ENCODE results near the gene BAIAP2L1. TPM values are rescaled to one million over a fixed set of nuclear protein-coding genes. Genes with fewer than 3 reads are reported as not detected.

BAIAP2L1 gene
- total and polyA plus RNA-seq, 2 donors, result 3.7 to 4.9 TPM

- Histone ChIP-seq H3K4me3 (ENCODE audit: low read depth, low read length) (peak overlapping the region; percentile 7), H3K4me1 (ENCODE audit: insufficient read depth) (no peaks in the 10 kb centered on the region)
These were observed 115.5 kb downstream of the BAIAP2L1 start for GRCh38 chr7:98285157-98286092.

GRCh38 chr7:98284335-98285036 is 116.4 kb downstream of the BAIAP2L1 start:
- 23% methylated on average over 20 of the region's 20 CpGs for WGBS
- H3K36me3 ChIP-seq (ENCODE audit: insufficient read depth), result no peaks in the 10 kb centered on the region
- no peak for DNase-seq (ENCODE audit: extremely low spot score)
- H3K27ac ChIP-seq (ENCODE audit: low read depth), result peak overlapping the region; percentile 72
- no peaks in the 10 kb centered on the region for H3K4me1 ChIP-seq (ENCODE audit: insufficient read depth)
- H3K4me3 ChIP-seq (ENCODE audit: low read depth, low read length), result peak overlapping the region; percentile 94

More at GRCh38 chr7:98285157-98286092, 115.5 kb downstream of the BAIAP2L1 start:
- DNase-seq (ENCODE audit: extremely low spot score), result no peak
- Histone ChIP-seq H3K36me3 (ENCODE audit: insufficient read depth) (no peaks in the 10 kb centered on the region), H3K27ac (ENCODE audit: low read depth) (peak overlapping the region; percentile 72)
- 81% methylated on average over 21 of the region's 21 CpGs for WGBS

GRCh38 chr7:98283887-98284222 is 117.0 kb downstream of the BAIAP2L1 start:
- H3K4me3 ChIP-seq (ENCODE audit: low read depth, low read length), result peak overlapping the region; percentile 94
- no peaks in the 10 kb centered on the region for H3K36me3 ChIP-seq (ENCODE audit: insufficient read depth)
- no peak overlapping the region for H3K27ac ChIP-seq (ENCODE audit: low read depth)
- 68% methylated on average over 8 of the region's 8 CpGs for WGBS
- no peak for DNase-seq (ENCODE audit: extremely low spot score)
- H3K4me1 ChIP-seq (ENCODE audit: insufficient read depth), result no peaks in the 10 kb centered on the region

- Histone ChIP-seq H3K4me3 (ENCODE audit: low read depth, low read length) (peak overlapping the region; percentile 94), H3K36me3 (ENCODE audit: insufficient read depth) (no peaks in the 10 kb centered on the region), H3K4me1 (ENCODE audit: insufficient read depth) (no peaks in the 10 kb centered on the region), H3K27ac (ENCODE audit: low read depth) (no peak overlapping the region)
- WGBS, result 60% methylated on average over 19 of the region's 19 CpGs
- DNase-seq (ENCODE audit: extremely low spot score), result no peak
These were observed 117.6 kb downstream of the BAIAP2L1 start for GRCh38 chr7:98283127-98283886.

- DNase-seq (ENCODE audit: extremely low spot score), result no peak
- 36% methylated on average over 16 of the region's 16 CpGs for WGBS
- Histone ChIP-seq H3K36me3 (ENCODE audit: insufficient read depth) (no peaks in the 10 kb centered on the region), H3K27ac (ENCODE audit: low read depth) (peak overlapping the region; percentile 69), H3K4me1 (ENCODE audit: insufficient read depth) (no peaks in the 10 kb centered on the region), H3K4me3 (ENCODE audit: low read depth, low read length) (peak overlapping the region; percentile 94)
These were observed 118.2 kb downstream of the BAIAP2L1 start for GRCh38 chr7:98282703-98283102.

- H3K36me3 ChIP-seq (ENCODE audit: insufficient read depth), result no peaks in the 10 kb centered on the region
- peak overlapping the region; percentile 69 for H3K27ac ChIP-seq (ENCODE audit: low read depth)
- WGBS, result 1% methylated on average over 77 of the region's 77 CpGs
- no peaks in the 10 kb centered on the region for H3K4me1 ChIP-seq (ENCODE audit: insufficient read depth)
- H3K4me3 ChIP-seq (ENCODE audit: low read depth, low read length), result peak overlapping the region; percentile 94
- DNase-seq (ENCODE audit: extremely low spot score), result no peak
These were observed 118.9 kb downstream of the BAIAP2L1 start for GRCh38 chr7:98281757-98282606.

GRCh38 chr7:98280791-98281756 is 119.8 kb downstream of the BAIAP2L1 start, which contains the start of gene BRI3:
Gene BRI3 (plus strand): TSS chr7:98281686. CDS start chr7:98281796, 110 bp downstream.
- WGBS, result 1% methylated on average over 92 of the region's 92 CpGs
- Histone ChIP-seq H3K36me3 (ENCODE audit: insufficient read depth) (no peaks in the 10 kb centered on the region), H3K4me1 (ENCODE audit: insufficient read depth) (no peaks in the 10 kb centered on the region), H3K27ac (ENCODE audit: low read depth) (peak within 1 kb of the TSS; percentile 80), H3K4me3 (ENCODE audit: low read depth, low read length) (peak within 1 kb of the TSS; percentile 94)
- DNase-seq (ENCODE audit: extremely low spot score), result peak; percentile 68

GRCh38 chr7:98280296-98280695 is 120.6 kb downstream of the BAIAP2L1 start:
- DNase-seq (ENCODE audit: extremely low spot score), result no peak
- Histone ChIP-seq H3K36me3 (ENCODE audit: insufficient read depth) (no peaks in the 10 kb centered on the region), H3K27ac (ENCODE audit: low read depth) (no peak overlapping the region), H3K4me1 (ENCODE audit: insufficient read depth) (no peaks in the 10 kb centered on the region), H3K4me3 (ENCODE audit: low read depth, low read length) (no peak overlapping the region)
- 52% methylated on average over 7 of the region's 7 CpGs for WGBS

- 70% methylated on average over 4 of the region's 4 CpGs for WGBS
- no peaks in the 10 kb centered on the region for H3K36me3 ChIP-seq (ENCODE audit: insufficient read depth)
These were observed 122.0 kb downstream of the BAIAP2L1 start for GRCh38 chr7:98278936-98279335.

GRCh38 chr7:98278408-98278807 is 122.5 kb downstream of the BAIAP2L1 start:
- Histone ChIP-seq H3K4me3 (ENCODE audit: low read depth, low read length) (no peak overlapping the region), H3K27ac (ENCODE audit: low read depth) (no peak overlapping the region), H3K36me3 (ENCODE audit: insufficient read depth) (no peaks in the 10 kb centered on the region), H3K4me1 (ENCODE audit: insufficient read depth) (no peaks in the 10 kb centered on the region)
- 91% methylated on average over 5 of the region's 5 CpGs for WGBS
- no peak for DNase-seq (ENCODE audit: extremely low spot score)

More at GRCh38 chr7:98278936-98279335, 122.0 kb downstream of the BAIAP2L1 start:
- no peak overlapping the region for H3K27ac ChIP-seq (ENCODE audit: low read depth)
- no peak for DNase-seq (ENCODE audit: extremely low spot score)
- no peak overlapping the region for H3K4me3 ChIP-seq (ENCODE audit: low read depth, low read length)
- H3K4me1 ChIP-seq (ENCODE audit: insufficient read depth), result no peaks in the 10 kb centered on the region

- WGBS, result 30% methylated on average over 5 of the region's 5 CpGs
- Histone ChIP-seq H3K27ac (ENCODE audit: low read depth) (no peak overlapping the region), H3K4me3 (ENCODE audit: low read depth, low read length) (no peak overlapping the region), H3K4me1 (ENCODE audit: insufficient read depth) (no peaks in the 10 kb centered on the region), H3K36me3 (ENCODE audit: insufficient read depth) (no peaks in the 10 kb centered on the region)
- no peak for DNase-seq (ENCODE audit: extremely low spot score)
These were observed 124.6 kb downstream of the BAIAP2L1 start for GRCh38 chr7:98276241-98276761.

GRCh38 chr7:98267303-98267702 is 133.6 kb downstream of the BAIAP2L1 start:
- H3K27ac ChIP-seq (ENCODE audit: low read depth), result no peak overlapping the region
- no peaks in the 10 kb centered on the region for H3K36me3 ChIP-seq (ENCODE audit: insufficient read depth)
- 91% methylated on average over 3 of the region's 3 CpGs for WGBS
- no peak for DNase-seq (ENCODE audit: extremely low spot score)
- no peaks in the 10 kb centered on the region for H3K4me1 ChIP-seq (ENCODE audit: insufficient read depth)
- no peak overlapping the region for H3K4me3 ChIP-seq (ENCODE audit: low read depth, low read length)
